Measurements from ENCODE around the gene RILPL1.

- no peak for TF ChIP-seq POLR2A (IDR thresholded peaks at IDR 0.05; ENCODE audit: low read depth, low read length)
- TF ChIP-seq POLR2AphosphoS5 (IDR thresholded peaks at IDR 0.05; ENCODE audit: low read depth, low read length) = no peak
- no peak for TF ChIP-seq TAF1 (IDR thresholded peaks at IDR 0.05; ENCODE audit: borderline replicate concordance, low read depth, low read length)
Measured at GRCh38 chr12:123491481-123491880, 42.0 kb downstream of the RILPL1 start.

Measured in GM12892 (cell line).